ENCODE measurements around the gene CDK5RAP2.

Gene CDK5RAP2

GRCh38 chr9:120377268-120378159, 202.5 kb downstream of the CDK5RAP2 start:
- DNase-seq: no peak

GRCh38 chr9:120376101-120376500, 203.9 kb downstream of the CDK5RAP2 start:
- DNase-seq: no peak

GRCh38 chr9:120375316-120375715, 204.7 kb downstream of the CDK5RAP2 start:
- DNase-seq: no peak

GRCh38 chr9:120374817-120375216, 205.2 kb downstream of the CDK5RAP2 start:
- DNase-seq: no peak

GRCh38 chr9:120374239-120374638, 205.7 kb downstream of the CDK5RAP2 start:
- DNase-seq: no peak

GRCh38 chr9:120372040-120372439, 207.9 kb downstream of the CDK5RAP2 start:
- no peak for DNase-seq

GRCh38 chr9:120369608-120370220, 210.3 kb downstream of the CDK5RAP2 start:
- no peak for DNase-seq

GRCh38 chr9:120368799-120369198, 211.2 kb downstream of the CDK5RAP2 start:
- no peak for DNase-seq

GRCh38 chr9:120366644-120367019, 213.3 kb downstream of the CDK5RAP2 start:
- no peak for DNase-seq

- no peak for DNase-seq
Observed at GRCh38 chr9:120365386-120365785, 214.6 kb downstream of the CDK5RAP2 start.

- no peak for DNase-seq
Observed at GRCh38 chr9:120363697-120364096, 216.3 kb downstream of the CDK5RAP2 start.

GRCh38 chr9:120362446-120362845, 217.5 kb downstream of the CDK5RAP2 start:
- DNase-seq: no peak

- DNase-seq: no peak
Observed at GRCh38 chr9:120361551-120361950, 218.4 kb downstream of the CDK5RAP2 start.

GRCh38 chr9:120360510-120360909, 219.5 kb downstream of the CDK5RAP2 start:
- DNase-seq: no peak

GRCh38 chr9:120360046-120360445, 219.9 kb downstream of the CDK5RAP2 start:
- DNase-seq: no peak

- DNase-seq: no peak
Observed at GRCh38 chr9:120358877-120359276, 221.1 kb downstream of the CDK5RAP2 start.

- no peak for DNase-seq
Observed at GRCh38 chr9:120353506-120353905, 226.5 kb downstream of the CDK5RAP2 start.

GRCh38 chr9:120351106-120351505, 228.9 kb downstream of the CDK5RAP2 start:
- DNase-seq: no peak

GRCh38 chr9:120350596-120350995, 229.4 kb downstream of the CDK5RAP2 start:
- no peak for DNase-seq

- DNase-seq: peak; percentile 19
Observed at GRCh38 chr9:120348951-120349429, 231.0 kb downstream of the CDK5RAP2 start.

GRCh38 chr9:120345379-120345778, 234.6 kb downstream of the CDK5RAP2 start:
- DNase-seq: no peak

- no peak for DNase-seq
Observed at GRCh38 chr9:120344230-120344629, 235.7 kb downstream of the CDK5RAP2 start.

- DNase-seq: no peak
Observed at GRCh38 chr9:120343416-120343815, 236.6 kb downstream of the CDK5RAP2 start.

Data from inflammatory macrophage treated with lipopolysaccharide for 4 hours (primary cell).